Bone marrow (tissue), 2 donors: Measurements from ENCODE around the gene RAP1GAP.

Experiments used
- DNase-seq, 2 donors: peaks; one replicate each; lab custom pipeline; 2025; lab: John Stamatoyannopoulos, UW

The RAP1GAP gene

GRCh38 chr1:21590126-21590880 is 78.9 kb downstream of the RAP1GAP start:
- DNase-seq = no peak

GRCh38 chr1:21589618-21590017 is 79.5 kb downstream of the RAP1GAP start:
- no peak for DNase-seq

- no peak for DNase-seq
These were observed 81.6 kb downstream of the RAP1GAP start for GRCh38 chr1:21587602-21587953.

- DNase-seq = peak in 1 of 2 donors; percentile 9
These were observed 82.1 kb downstream of the RAP1GAP start for GRCh38 chr1:21586846-21587601.

- no peak for DNase-seq
These were observed 82.9 kb downstream of the RAP1GAP start for GRCh38 chr1:21586222-21586621.

- DNase-seq = no peak
These were observed 84.1 kb downstream of the RAP1GAP start for GRCh38 chr1:21585037-21585436.

- DNase-seq = no peak
These were observed 85.1 kb downstream of the RAP1GAP start for GRCh38 chr1:21584096-21584495.

- no peak for DNase-seq
These were observed 89.4 kb downstream of the RAP1GAP start for GRCh38 chr1:21579791-21580190.

- DNase-seq = no peak
These were observed 91.2 kb downstream of the RAP1GAP start for GRCh38 chr1:21577933-21578332.

- no peak for DNase-seq
These were observed 91.8 kb downstream of the RAP1GAP start for GRCh38 chr1:21577324-21577723.

- no peak for DNase-seq
These were observed 92.4 kb downstream of the RAP1GAP start for GRCh38 chr1:21576798-21577187.

GRCh38 chr1:21576031-21576797 is 92.9 kb downstream of the RAP1GAP start:
- DNase-seq = no peak

GRCh38 chr1:21575351-21575942 is 93.7 kb downstream of the RAP1GAP start:
- DNase-seq = no peak

GRCh38 chr1:21574466-21575151 is 94.5 kb downstream of the RAP1GAP start:
- DNase-seq = no peak

GRCh38 chr1:21573971-21574465 is 95.1 kb downstream of the RAP1GAP start:
- DNase-seq = no peak

- DNase-seq = no peak
These were observed 95.7 kb downstream of the RAP1GAP start for GRCh38 chr1:21573475-21573874.

GRCh38 chr1:21572735-21573277 is 96.4 kb downstream of the RAP1GAP start:
- no peak for DNase-seq

GRCh38 chr1:21572221-21572620 is 96.9 kb downstream of the RAP1GAP start:
- DNase-seq = no peak

GRCh38 chr1:21570885-21571284 is 98.3 kb downstream of the RAP1GAP start:
- no peak for DNase-seq

- DNase-seq = no peak
These were observed 98.7 kb downstream of the RAP1GAP start for GRCh38 chr1:21570528-21570875.

- DNase-seq = no peak
These were observed 99.2 kb downstream of the RAP1GAP start for GRCh38 chr1:21569820-21570527.
